HEK293T (cell line): Measurements from ENCODE around the gene ZNF684.
"Not testable (repeated sequence)": the region's sequence is repeated elsewhere in the genome, so short reads cannot be mapped to it uniquely, and the experiment has no call there.

Experiments
- CTCF ChIA-PET: fragments of 350-600 bp; formaldehyde crosslinking; extraction: SDS; loops from one replicate; lab custom pipeline; 2021; ENCODE audit warnings: antibody characterized with exemption, inconsistent platforms; lab: Yijun Ruan, JAX
- POLR2A ChIA-PET: fragments of 350-600 bp; formaldehyde crosslinking; extraction: SDS; loops from one replicate; lab custom pipeline; 2020; ENCODE audit warnings: antibody characterized with exemption, inconsistent platforms; lab: Yijun Ruan, JAX
- DNase-seq: peaks from one replicate; pipeline ENCODE4 v3.0.0; 2012; ENCODE audit warnings: mixed read lengths; ENCODE audit errors: extremely low spot score
- ARNT ChIP-seq: fragments of 450-650 bp; IDR thresholded peaks from 2 replicates; pipeline ENCODE4 v1.6.1; 2017; ENCODE audit warnings: mild to moderate bottlenecking
- BHLHE40 ChIP-seq: fragments of 450-650 bp; IDR thresholded peaks from 2 replicates; pipeline ENCODE4 v1.6.1; 2016; ENCODE audit warnings: mild to moderate bottlenecking, moderate library complexity, borderline replicate concordance
- CTBP1 ChIP-seq: fragments of 450-650 bp; IDR thresholded peaks from 2 replicates; pipeline ENCODE4 v1.6.1; 2016; ENCODE audit warnings: borderline replicate concordance
- ELF4 ChIP-seq: fragments of 450-650 bp; IDR thresholded peaks from 2 replicates; pipeline ENCODE4 v1.6.1; 2017; ENCODE audit warnings: antibody characterized with exemption
- FOXA1 ChIP-seq: fragments of 450-650 bp; IDR thresholded peaks from 2 replicates; pipeline ENCODE4 v1.6.1; 2016; ENCODE audit warnings: mild to moderate bottlenecking
- FOXK2 ChIP-seq: fragments of 450-650 bp; IDR thresholded peaks from 2 replicates; pipeline ENCODE4 v1.6.1; 2016; ENCODE audit warnings: mild to moderate bottlenecking
- FOXM1 ChIP-seq: fragments of 450-650 bp; IDR thresholded peaks from 2 replicates; pipeline ENCODE4 v1.6.1; 2017; ENCODE audit warnings: mild to moderate bottlenecking, borderline replicate concordance
- HDGF ChIP-seq: fragments of 450-650 bp; IDR thresholded peaks from 2 replicates; pipeline ENCODE4 v1.6.1; 2017; ENCODE audit warnings: antibody characterized with exemption, borderline replicate concordance
- L3MBTL2 ChIP-seq: fragments of 450-650 bp; conservative IDR thresholded peaks from 2 replicates; pipeline ENCODE4 v1.6.1; 2016; ENCODE audit warnings: mild to moderate bottlenecking
- LEF1 ChIP-seq: fragments of 450-650 bp; IDR thresholded peaks from 2 replicates; pipeline ENCODE4 v1.6.1; 2017; ENCODE audit warnings: mild to moderate bottlenecking, borderline replicate concordance
- NFRKB ChIP-seq: fragments of 450-650 bp; IDR thresholded peaks from 2 replicates; pipeline ENCODE4 v1.6.1; 2016; ENCODE audit warnings: mild to moderate bottlenecking, moderate library complexity
- PKNOX1 ChIP-seq: fragments of 450-650 bp; IDR thresholded peaks from 2 replicates; pipeline ENCODE4 v1.6.1; 2016
- SP1 ChIP-seq: fragments of 450-650 bp; IDR thresholded peaks from 2 replicates; pipeline ENCODE4 v1.6.1; 2017
- SUZ12 ChIP-seq: fragments of 450-650 bp; IDR thresholded peaks from 2 replicates; pipeline ENCODE4 v1.6.1; 2016; ENCODE audit warnings: mild to moderate bottlenecking
- TARDBP ChIP-seq: fragments of 450-650 bp; IDR thresholded peaks from 2 replicates; pipeline ENCODE4 v1.6.1; 2016
- ZNF384 ChIP-seq: fragments of 450-650 bp; IDR thresholded peaks from 2 replicates; pipeline ENCODE4 v1.6.1; 2016

The ZNF684 gene

GRCh38 chr1:40564913-40565312, 33.5 kb downstream of the ZNF684 start:
- CTCF ChIA-PET, result no interaction called here
- POLR2A ChIA-PET, result no interaction called here
- TF ChIP-seq PKNOX1 (no peak), SUZ12 (no peak), L3MBTL2 (no peak), HDGF (no peak), FOXK2 (no peak), LEF1 (no peak), CTBP1 (no peak), SP1 (no peak), ELF4 (no peak), BHLHE40 (no peak), FOXM1 (no peak), TARDBP (no peak), ARNT (no peak)

DNA sequence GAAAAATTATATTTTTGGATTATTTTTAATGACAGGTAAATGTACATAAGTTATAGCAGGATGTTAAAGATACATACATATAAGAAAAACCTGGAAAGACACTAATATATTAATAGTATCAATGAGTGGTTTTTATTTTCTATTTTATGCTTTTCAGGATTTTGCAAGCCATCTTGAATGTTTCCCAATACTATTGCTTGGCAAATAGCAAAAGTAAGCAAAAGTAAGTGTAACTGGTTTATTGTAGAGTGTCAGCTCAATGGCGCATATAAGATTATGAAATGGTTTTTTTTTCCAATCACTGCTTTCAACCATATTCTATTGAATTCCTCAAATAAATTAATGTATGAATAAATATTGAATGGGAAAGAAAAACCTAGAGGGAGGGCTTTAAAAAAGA, 36.4 kb downstream of the ZNF684 start:
- ChIA-PET POLR2A (no interaction called here), CTCF (no interaction called here)
- no peak for DNase-seq
- TF ChIP-seq LEF1 (no peak), ELF4 (no peak), BHLHE40 (no peak), PKNOX1 (no peak), FOXM1 (no peak), SUZ12 (no peak), CTBP1 (no peak), SP1 (no peak), TARDBP (no peak), HDGF (no peak), FOXK2 (no peak), L3MBTL2 (no peak), FOXA1 (no peak), NFRKB (no peak), ARNT (no peak), ZNF384 (no peak)

More at GRCh38 chr1:40564913-40565312, 33.5 kb downstream of the ZNF684 start:
- no peak for DNase-seq

GRCh38 chr1:40574805-40575204, 43.4 kb downstream of the ZNF684 start:
- POLR2A ChIA-PET, CTCF ChIA-PET, DNase-seq: not testable (repeated sequence)

- no peak for DNase-seq
- POLR2A ChIA-PET, result no interaction called here
- no peak for TF ChIP-seq HDGF
- no peak for TF ChIP-seq NFRKB
- TF ChIP-seq TARDBP, result no peak
- TF ChIP-seq L3MBTL2, result no peak
- no peak for TF ChIP-seq ELF4
- no peak for TF ChIP-seq ARNT
- no peak for TF ChIP-seq FOXM1
- TF ChIP-seq SUZ12, result no peak
- TF ChIP-seq CTBP1, result no peak
- TF ChIP-seq PKNOX1, result no peak
- no peak for TF ChIP-seq FOXK2
- CTCF ChIA-PET, result no interaction called here
These were observed 43.9 kb downstream of the ZNF684 start for GRCh38 chr1:40575336-40575735.

- CTCF ChIA-PET, result no interaction called here
- no peak for DNase-seq
- TF ChIP-seq FOXK2 (no peak), L3MBTL2 (no peak), PKNOX1 (no peak), NFRKB (no peak), CTBP1 (no peak), LEF1 (no peak), FOXA1 (no peak), BHLHE40 (no peak), ZNF384 (no peak), ARNT (no peak), SP1 (no peak), SUZ12 (no peak), FOXM1 (no peak)
- POLR2A ChIA-PET, result no interaction called here
These were observed 50.7 kb downstream of the ZNF684 start for GRCh38 chr1:40582116-40582515.

GRCh38 chr1:40583980-40584379, 52.5 kb downstream of the ZNF684 start:
- no peak for DNase-seq
- TF ChIP-seq FOXK2 (no peak), PKNOX1 (no peak), CTBP1 (no peak), TARDBP (no peak), HDGF (no peak), ARNT (no peak), BHLHE40 (no peak), LEF1 (no peak), NFRKB (no peak), SP1 (no peak), SUZ12 (no peak), FOXA1 (no peak), ELF4 (no peak), L3MBTL2 (no peak), FOXM1 (no peak)
- CTCF ChIA-PET, result no interaction called here
- POLR2A ChIA-PET, result no interaction called here
